NCI-H2227 (cell line): Measurements from ENCODE around the gene TGFBR2.
A peak's percentile ranks its signal among the peaks of the same experiment; 100 is the strongest.
"Not testable (repeated sequence)": the region's sequence is repeated elsewhere in the genome, so short reads cannot be mapped to it uniquely, and the experiment has no call there.

ENCODE experiments used
- DNase-seq: peaks from one replicate; lab custom pipeline; 2025; ENCODE audit not compliant: unreplicated experiment; lab: John Stamatoyannopoulos, UW

TGFBR2 gene

GRCh38 chr3:30654269-30654668 lies 47.9 kb downstream of the TGFBR2 start:
- no peak for DNase-seq

GRCh38 chr3:30655187-30655812 lies 48.9 kb downstream of the TGFBR2 start:
- no peak for DNase-seq

- DNase-seq: no peak
These were observed 50.3 kb downstream of the TGFBR2 start for GRCh38 chr3:30656624-30657141.

- DNase-seq: no peak
These were observed 51.5 kb downstream of the TGFBR2 start for GRCh38 chr3:30657914-30658313.

GRCh38 chr3:30658328-30659052 lies 52.1 kb downstream of the TGFBR2 start:
- no peak for DNase-seq

GRCh38 chr3:30659270-30660130 lies 53.1 kb downstream of the TGFBR2 start:
- no peak for DNase-seq

GRCh38 chr3:30660136-30660535 lies 53.7 kb downstream of the TGFBR2 start:
- DNase-seq: no peak

- DNase-seq: no peak
These were observed 54.3 kb downstream of the TGFBR2 start for GRCh38 chr3:30660656-30661055.

GRCh38 chr3:30661098-30661873 lies 54.9 kb downstream of the TGFBR2 start:
- no peak for DNase-seq

GRCh38 chr3:30662836-30663235 lies 56.4 kb downstream of the TGFBR2 start:
- no peak for DNase-seq

- no peak for DNase-seq
These were observed 57.3 kb downstream of the TGFBR2 start for GRCh38 chr3:30663533-30664241.

GRCh38 chr3:30664459-30664858 lies 58.1 kb downstream of the TGFBR2 start:
- no peak for DNase-seq

- DNase-seq: no peak
These were observed 58.5 kb downstream of the TGFBR2 start for GRCh38 chr3:30664884-30665283.

- no peak for DNase-seq
These were observed 59.1 kb downstream of the TGFBR2 start for GRCh38 chr3:30665539-30665938.

- DNase-seq: no peak
These were observed 60.3 kb downstream of the TGFBR2 start for GRCh38 chr3:30666572-30667279.

- no peak for DNase-seq
These were observed 60.9 kb downstream of the TGFBR2 start for GRCh38 chr3:30667280-30667651.

- peak; percentile 6 for DNase-seq
These were observed 61.7 kb downstream of the TGFBR2 start for GRCh38 chr3:30668051-30668609.

GRCh38 chr3:30669360-30669934 lies 63.0 kb downstream of the TGFBR2 start:
- not testable (repeated sequence) for DNase-seq

- DNase-seq: no peak
These were observed 63.9 kb downstream of the TGFBR2 start for GRCh38 chr3:30670292-30670691.
